ENCODE measurements around the gene CDR2. TPM values are rescaled to one million over a fixed set of nuclear protein-coding genes. Genes with fewer than 3 reads are reported as not detected.

CDR2 gene
- total and polyA plus RNA-seq, 9 of the 15 experiments (the other 6 are each of a cell fraction or from before 2014, with no cell fraction given), result 4.6 to 30.3 (median 19.9) TPM

DNA sequence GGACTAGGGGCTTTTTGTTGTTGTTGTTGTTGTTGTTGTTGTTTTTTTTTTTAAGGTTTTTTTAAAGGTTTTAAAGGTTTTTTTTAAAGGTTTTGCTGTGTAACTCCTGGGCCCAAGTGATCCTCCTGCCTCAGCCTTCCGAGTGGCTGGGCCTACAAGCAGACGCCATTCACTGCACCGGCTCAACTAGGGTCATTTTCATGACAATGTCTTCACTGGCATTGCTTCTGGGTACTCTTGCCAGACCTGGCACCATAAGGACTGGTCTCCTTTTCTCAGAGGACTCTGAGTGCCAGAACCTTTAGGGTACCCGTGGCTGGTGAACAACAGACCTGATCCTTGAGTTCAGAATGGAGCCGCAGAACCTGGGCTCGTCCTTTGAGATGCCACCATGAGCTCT, 56.8 kb downstream of the CDR2 start:
- Histone ChIP-seq H3K36me3 (ENCODE audit: control insufficient read depth, insufficient read depth, low read length) (peaks cover 95% of the 10 kb centered on the region), H3K4me3 (no peak overlapping the region), H3K9me1 (ENCODE audit: control insufficient read depth, insufficient read depth, low read length) (no peaks in the 10 kb centered on the region), H3K9ac (ENCODE audit: insufficient read depth in 1 of 2, low read depth in 2 of 2, low read length in 2 of 2) (no peak overlapping the region), H2AFZ (ENCODE audit: low read depth, low read length) (no peak overlapping the region), H4K20me1 (replicated peaks; ENCODE audit: control insufficient read depth, insufficient read depth, low read length) (peaks cover 25% of the 10 kb centered on the region), H3K27me3 (ENCODE audit: control insufficient read depth in 2 of 2, insufficient read depth in 2 of 2, low read length in 2 of 2) (no peaks in the 10 kb centered on the region), H3K9me3 (replicated peaks; ENCODE audit: control insufficient read depth, insufficient read depth, low read depth, low read length) (no peaks in the 10 kb centered on the region), H3K4me2 (ENCODE audit: insufficient read depth, low read length) (no peak overlapping the region), H3K27ac (ENCODE audit: extremely low read depth, low read depth, low read length) (no peak overlapping the region), H3K79me2 (ENCODE audit: control insufficient read depth, insufficient read depth, low read length) (peaks cover 18% of the 10 kb centered on the region), H3K4me1 (replicated peaks in 1 of 2; ENCODE audit: control insufficient read depth in 2 of 2, insufficient read depth in 2 of 2, low read length in 2 of 2) (peaks cover 0 to 7% of the 10 kb centered on the region in 2 experiments; a peak in 4 of 5 replicates)
- POLR2A ChIA-PET, result interaction anchor here (0.9 kb wide), 1 partner anchor 12 kb away, joined by 3 read pairs; no protein-coding TSS in a partner anchor
- in situ Hi-C loops (cut with MboI), result loop anchor here (10.0 kb wide), 1 partner anchor 1163 kb away; the partner anchor contains the start of genes DNAH3 and LDAF1
- no TSS peak for BruUV-seq (replicated peaks)
- CTCF ChIA-PET (ENCODE audit: low intra/inter-chr PET ratio), result interaction anchor here (1.1 kb wide), 1 partner anchor 1161 kb away, joined by 5 read pairs; no protein-coding TSS in a partner anchor
- ATAC-seq (no peak), DNase-seq (ENCODE audit: extremely low read depth in 1 of 4, low spot score in 3 of 4) (no peak), FAIRE-seq (no peak)
- TF ChIP-seq, protein P1, sequence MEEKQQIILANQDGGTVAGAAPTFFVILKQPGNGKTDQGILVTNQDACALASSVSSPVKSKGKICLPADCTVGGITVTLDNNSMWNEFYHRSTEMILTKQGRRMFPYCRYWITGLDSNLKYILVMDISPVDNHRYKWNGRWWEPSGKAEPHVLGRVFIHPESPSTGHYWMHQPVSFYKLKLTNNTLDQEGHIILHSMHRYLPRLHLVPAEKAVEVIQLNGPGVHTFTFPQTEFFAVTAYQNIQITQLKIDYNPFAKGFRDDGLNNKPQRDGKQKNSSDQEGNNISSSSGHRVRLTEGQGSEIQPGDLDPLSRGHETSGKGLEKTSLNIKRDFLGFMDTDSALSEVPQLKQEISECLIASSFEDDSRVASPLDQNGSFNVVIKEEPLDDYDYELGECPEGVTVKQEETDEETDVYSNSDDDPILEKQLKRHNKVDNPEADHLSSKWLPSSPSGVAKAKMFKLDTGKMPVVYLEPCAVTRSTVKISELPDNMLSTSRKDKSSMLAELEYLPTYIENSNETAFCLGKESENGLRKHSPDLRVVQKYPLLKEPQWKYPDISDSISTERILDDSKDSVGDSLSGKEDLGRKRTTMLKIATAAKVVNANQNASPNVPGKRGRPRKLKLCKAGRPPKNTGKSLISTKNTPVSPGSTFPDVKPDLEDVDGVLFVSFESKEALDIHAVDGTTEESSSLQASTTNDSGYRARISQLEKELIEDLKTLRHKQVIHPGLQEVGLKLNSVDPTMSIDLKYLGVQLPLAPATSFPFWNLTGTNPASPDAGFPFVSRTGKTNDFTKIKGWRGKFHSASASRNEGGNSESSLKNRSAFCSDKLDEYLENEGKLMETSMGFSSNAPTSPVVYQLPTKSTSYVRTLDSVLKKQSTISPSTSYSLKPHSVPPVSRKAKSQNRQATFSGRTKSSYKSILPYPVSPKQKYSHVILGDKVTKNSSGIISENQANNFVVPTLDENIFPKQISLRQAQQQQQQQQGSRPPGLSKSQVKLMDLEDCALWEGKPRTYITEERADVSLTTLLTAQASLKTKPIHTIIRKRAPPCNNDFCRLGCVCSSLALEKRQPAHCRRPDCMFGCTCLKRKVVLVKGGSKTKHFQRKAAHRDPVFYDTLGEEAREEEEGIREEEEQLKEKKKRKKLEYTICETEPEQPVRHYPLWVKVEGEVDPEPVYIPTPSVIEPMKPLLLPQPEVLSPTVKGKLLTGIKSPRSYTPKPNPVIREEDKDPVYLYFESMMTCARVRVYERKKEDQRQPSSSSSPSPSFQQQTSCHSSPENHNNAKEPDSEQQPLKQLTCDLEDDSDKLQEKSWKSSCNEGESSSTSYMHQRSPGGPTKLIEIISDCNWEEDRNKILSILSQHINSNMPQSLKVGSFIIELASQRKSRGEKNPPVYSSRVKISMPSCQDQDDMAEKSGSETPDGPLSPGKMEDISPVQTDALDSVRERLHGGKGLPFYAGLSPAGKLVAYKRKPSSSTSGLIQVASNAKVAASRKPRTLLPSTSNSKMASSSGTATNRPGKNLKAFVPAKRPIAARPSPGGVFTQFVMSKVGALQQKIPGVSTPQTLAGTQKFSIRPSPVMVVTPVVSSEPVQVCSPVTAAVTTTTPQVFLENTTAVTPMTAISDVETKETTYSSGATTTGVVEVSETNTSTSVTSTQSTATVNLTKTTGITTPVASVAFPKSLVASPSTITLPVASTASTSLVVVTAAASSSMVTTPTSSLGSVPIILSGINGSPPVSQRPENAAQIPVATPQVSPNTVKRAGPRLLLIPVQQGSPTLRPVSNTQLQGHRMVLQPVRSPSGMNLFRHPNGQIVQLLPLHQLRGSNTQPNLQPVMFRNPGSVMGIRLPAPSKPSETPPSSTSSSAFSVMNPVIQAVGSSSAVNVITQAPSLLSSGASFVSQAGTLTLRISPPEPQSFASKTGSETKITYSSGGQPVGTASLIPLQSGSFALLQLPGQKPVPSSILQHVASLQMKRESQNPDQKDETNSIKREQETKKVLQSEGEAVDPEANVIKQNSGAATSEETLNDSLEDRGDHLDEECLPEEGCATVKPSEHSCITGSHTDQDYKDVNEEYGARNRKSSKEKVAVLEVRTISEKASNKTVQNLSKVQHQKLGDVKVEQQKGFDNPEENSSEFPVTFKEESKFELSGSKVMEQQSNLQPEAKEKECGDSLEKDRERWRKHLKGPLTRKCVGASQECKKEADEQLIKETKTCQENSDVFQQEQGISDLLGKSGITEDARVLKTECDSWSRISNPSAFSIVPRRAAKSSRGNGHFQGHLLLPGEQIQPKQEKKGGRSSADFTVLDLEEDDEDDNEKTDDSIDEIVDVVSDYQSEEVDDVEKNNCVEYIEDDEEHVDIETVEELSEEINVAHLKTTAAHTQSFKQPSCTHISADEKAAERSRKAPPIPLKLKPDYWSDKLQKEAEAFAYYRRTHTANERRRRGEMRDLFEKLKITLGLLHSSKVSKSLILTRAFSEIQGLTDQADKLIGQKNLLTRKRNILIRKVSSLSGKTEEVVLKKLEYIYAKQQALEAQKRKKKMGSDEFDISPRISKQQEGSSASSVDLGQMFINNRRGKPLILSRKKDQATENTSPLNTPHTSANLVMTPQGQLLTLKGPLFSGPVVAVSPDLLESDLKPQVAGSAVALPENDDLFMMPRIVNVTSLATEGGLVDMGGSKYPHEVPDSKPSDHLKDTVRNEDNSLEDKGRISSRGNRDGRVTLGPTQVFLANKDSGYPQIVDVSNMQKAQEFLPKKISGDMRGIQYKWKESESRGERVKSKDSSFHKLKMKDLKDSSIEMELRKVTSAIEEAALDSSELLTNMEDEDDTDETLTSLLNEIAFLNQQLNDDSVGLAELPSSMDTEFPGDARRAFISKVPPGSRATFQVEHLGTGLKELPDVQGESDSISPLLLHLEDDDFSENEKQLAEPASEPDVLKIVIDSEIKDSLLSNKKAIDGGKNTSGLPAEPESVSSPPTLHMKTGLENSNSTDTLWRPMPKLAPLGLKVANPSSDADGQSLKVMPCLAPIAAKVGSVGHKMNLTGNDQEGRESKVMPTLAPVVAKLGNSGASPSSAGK (IDR thresholded peaks at IDR 0.05), result no peak
- WGBS (ENCODE audit: insufficient coverage, low coverage, missing lambda C conversion rate), result 93% methylated on average over 6 of the region's 6 CpGs
- intact Hi-C loops (cut with micrococcal nuclease), result loop anchor here (2.0 kb wide), 1 partner anchor 1167 kb away; the partner anchor contains the start of gene DNAH3
